Breast epithelium (tissue), 3 donors: Measurements from ENCODE around the gene LRRFIP1.

Experiments
- POLR2A ChIP-seq: fragments of 450-650 bp; IDR thresholded peaks from one replicate; pipeline ENCODE4 v1.6.1; 2016; ENCODE audit warnings: antibody characterized with exemption, mild to moderate bottlenecking, moderate library complexity
- POLR2AphosphoS5 ChIP-seq, 3 donors: sonication (generic); formaldehyde crosslinking; IDR thresholded peaks; one replicate each; pipeline ENCODE4 v1.6.1; 2017; ENCODE audit warnings: antibody characterized with exemption in 3 of 3
- TF ChIP-seq, protein P1 (sequence below), 3 donors: fragments of 450-650 bp; IDR thresholded peaks; one replicate each; pipeline ENCODE4 v1.5.1; 2016 to 2017; ENCODE audit warnings: antibody characterized with exemption in 3 of 3, mild to moderate bottlenecking in 3 of 3, moderate library complexity in 3 of 3

DNA sequence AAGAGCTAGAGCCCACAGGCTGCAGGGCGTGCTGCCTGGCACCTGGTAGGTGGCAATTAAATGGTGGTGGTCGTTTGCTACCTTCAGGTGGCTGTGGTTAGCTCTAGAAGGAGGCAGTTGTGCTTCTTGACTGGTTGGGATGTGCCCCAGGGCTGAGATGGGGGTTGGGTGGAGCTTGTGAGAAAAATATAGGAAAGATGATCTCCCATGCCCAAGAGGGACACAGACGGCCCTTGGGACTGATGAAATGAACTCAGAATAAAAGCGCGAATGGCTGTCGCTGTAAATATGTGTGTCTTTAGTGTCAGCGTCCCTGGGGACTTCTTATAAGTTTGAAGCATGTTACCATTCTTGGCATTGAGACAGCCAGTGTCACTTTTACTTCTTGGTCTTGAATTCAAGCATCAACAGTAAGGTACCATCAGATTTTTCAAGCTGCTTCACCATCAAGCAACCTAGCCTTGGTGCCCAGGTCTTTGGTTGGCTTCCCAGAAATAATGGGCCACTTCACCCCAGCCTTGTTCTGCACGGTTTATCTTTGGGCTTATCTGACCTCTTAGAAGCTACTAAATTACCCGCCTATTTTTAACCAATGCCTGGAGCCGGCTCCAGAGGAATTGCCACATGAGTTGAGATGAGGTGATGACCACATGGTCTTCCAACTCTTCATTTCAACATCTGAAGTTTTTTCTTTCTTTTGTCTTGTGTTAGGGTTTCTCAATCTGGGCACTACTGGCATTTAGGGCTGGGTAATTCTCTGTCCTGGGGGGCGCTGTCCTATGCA lies 11.9 kb downstream of the LRRFIP1 start:
- TF ChIP-seq, protein P1, sequence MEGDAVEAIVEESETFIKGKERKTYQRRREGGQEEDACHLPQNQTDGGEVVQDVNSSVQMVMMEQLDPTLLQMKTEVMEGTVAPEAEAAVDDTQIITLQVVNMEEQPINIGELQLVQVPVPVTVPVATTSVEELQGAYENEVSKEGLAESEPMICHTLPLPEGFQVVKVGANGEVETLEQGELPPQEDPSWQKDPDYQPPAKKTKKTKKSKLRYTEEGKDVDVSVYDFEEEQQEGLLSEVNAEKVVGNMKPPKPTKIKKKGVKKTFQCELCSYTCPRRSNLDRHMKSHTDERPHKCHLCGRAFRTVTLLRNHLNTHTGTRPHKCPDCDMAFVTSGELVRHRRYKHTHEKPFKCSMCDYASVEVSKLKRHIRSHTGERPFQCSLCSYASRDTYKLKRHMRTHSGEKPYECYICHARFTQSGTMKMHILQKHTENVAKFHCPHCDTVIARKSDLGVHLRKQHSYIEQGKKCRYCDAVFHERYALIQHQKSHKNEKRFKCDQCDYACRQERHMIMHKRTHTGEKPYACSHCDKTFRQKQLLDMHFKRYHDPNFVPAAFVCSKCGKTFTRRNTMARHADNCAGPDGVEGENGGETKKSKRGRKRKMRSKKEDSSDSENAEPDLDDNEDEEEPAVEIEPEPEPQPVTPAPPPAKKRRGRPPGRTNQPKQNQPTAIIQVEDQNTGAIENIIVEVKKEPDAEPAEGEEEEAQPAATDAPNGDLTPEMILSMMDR (IDR thresholded peaks at IDR 0.05): no peak
- TF ChIP-seq POLR2A: no peak
- no peak for TF ChIP-seq POLR2AphosphoS5 (IDR thresholded peaks at IDR 0.05)
